ENCODE measurements around the gene OCA2.

GRCh38 chr15:28084547-28084946 is 14.6 kb downstream of the OCA2 start:
- TF ChIP-seq EGR1 (IDR thresholded peaks at IDR 0.05) (no peak), RAD21 (IDR thresholded peaks at IDR 0.05; ENCODE audit: low read depth) (no peak), CREB1 (IDR thresholded peaks at IDR 0.05; ENCODE audit: low read depth) (no peak), MAX (IDR thresholded peaks at IDR 0.05) (no peak), TAF1 (IDR thresholded peaks at IDR 0.05; ENCODE audit: low read depth) (no peak), CEBPB (IDR thresholded peaks at IDR 0.05) (no peak), NFIC (IDR thresholded peaks at IDR 0.05) (no peak), YY1 (IDR thresholded peaks at IDR 0.05; ENCODE audit: low read depth) (no peak), USF1 (IDR thresholded peaks at IDR 0.05) (no peak), TCF12 (IDR thresholded peaks at IDR 0.05; ENCODE audit: low read depth) (no peak), ZBTB7A (IDR thresholded peaks at IDR 0.05; ENCODE audit: low read depth) (no peak)
